IMR-90 (cell line): Measurements from ENCODE around the gene USP36. TPM values are rescaled to one million over a fixed set of nuclear protein-coding genes. Genes with fewer than 3 reads are reported as not detected.

Experiments
- ATAC-seq: fragments of 200-7000 bp; cut with Tn5 transposase; 2 replicates; pipeline ENCODE4 v1.9.1; 2020; ENCODE audit warnings: low read depth, mild to moderate bottlenecking, moderate library complexity
- BruUV-seq: library from RNA; stranded (reverse); fragments of 400-500 nt; replicated peaks from 2 replicates; lab custom pipeline; 2021; lab: Mats Ljungman, UMichigan
- CTCF ChIA-PET: fragments of 300-600 bp; formaldehyde crosslinking; extraction: SDS; loops from one replicate; lab custom pipeline; 2021; ENCODE audit warnings: antibody characterized with exemption; lab: Yijun Ruan, JAX
- POLR2A ChIA-PET: fragments of 300-600 bp; sonication (Branson Sonifier 250); formaldehyde crosslinking; loops from one replicate; lab custom pipeline; 2022; ENCODE audit warnings: antibody characterized with exemption; ENCODE audit not compliant: unreplicated experiment; lab: Charles Lee
- DNase-seq: peaks from one replicate; pipeline ENCODE4 v3.0.0; 2013
- H2AFZ ChIP-seq: replicated peaks from 2 replicates; pipeline ENCODE3; 2013; ENCODE audit warnings: low read length, mild to moderate bottlenecking; ENCODE audit not compliant: poor library complexity
- H2AK5ac ChIP-seq: 2 replicates; pipeline ENCODE4 v1.6.1; 2013; ENCODE audit warnings: low read depth, low read length, inconsistent platforms
- H2AK9ac ChIP-seq: replicated peaks from 2 replicates; pipeline ENCODE3; 2013; ENCODE audit warnings: mild to moderate bottlenecking, low read depth, low read length, moderate library complexity; ENCODE audit not compliant: poor library complexity
- H2BK120ac ChIP-seq: 2 replicates; pipeline ENCODE4 v1.6.1; 2013; ENCODE audit warnings: low read depth, low read length, inconsistent platforms
- H2BK15ac ChIP-seq: 3 replicates; pipeline ENCODE4 v1.6.1; 2013; ENCODE audit warnings: low read depth, low read length, inconsistent platforms
- H2BK20ac ChIP-seq: 2 replicates; pipeline ENCODE4 v1.6.1; 2013; ENCODE audit warnings: low read depth, mild to moderate bottlenecking, inconsistent platforms, low read length, moderate library complexity
- H2BK5ac ChIP-seq: 2 replicates; pipeline ENCODE4 v1.6.1; 2013; ENCODE audit warnings: mild to moderate bottlenecking, low read depth, low read length, inconsistent platforms; ENCODE audit not compliant: poor library complexity, severe bottlenecking
- H3K14ac ChIP-seq: replicated peaks from 2 replicates; pipeline ENCODE4 v1.6.1; 2013; ENCODE audit warnings: low read depth, low read length, inconsistent platforms
- H3K18ac ChIP-seq: 2 replicates; pipeline ENCODE4 v1.6.1; 2013; ENCODE audit warnings: low read depth, low read length, control low read depth
- H3K23ac ChIP-seq: 2 replicates; pipeline ENCODE4 v1.6.1; 2013; ENCODE audit warnings: low read depth, low read length, inconsistent platforms
- H3K27ac ChIP-seq: 2 replicates; pipeline ENCODE4 v1.5.1; 2013; ENCODE audit warnings: mild to moderate bottlenecking, control low read depth, low read length; ENCODE audit not compliant: insufficient read depth
- H3K27me3 ChIP-seq: 2 replicates; pipeline ENCODE4 v1.6.1; 2013; ENCODE audit warnings: low read length; ENCODE audit not compliant: control insufficient read depth, insufficient read depth
- H3K36me3 ChIP-seq: 2 replicates; pipeline ENCODE4 v1.6.1; 2013; ENCODE audit warnings: low read length, mixed read lengths; ENCODE audit not compliant: control insufficient read depth, insufficient read depth
- H3K4ac ChIP-seq: 2 replicates; pipeline ENCODE4 v1.6.1; 2013; ENCODE audit warnings: low read depth, low read length, inconsistent platforms
- H3K4me1 ChIP-seq: 2 replicates; pipeline ENCODE4 v1.6.1; 2013; ENCODE audit warnings: low read length, mixed read lengths; ENCODE audit not compliant: control insufficient read depth, insufficient read depth
- H3K4me2 ChIP-seq: 2 replicates; pipeline ENCODE4 v1.6.1; 2013; ENCODE audit warnings: low read depth, mild to moderate bottlenecking, control low read depth, low read length, moderate library complexity
- H3K4me3 ChIP-seq: 2 replicates; pipeline ENCODE4 v1.5.1; 2013; ENCODE audit warnings: low read depth, mild to moderate bottlenecking, control low read depth, low read length, moderate library complexity; ENCODE audit not compliant: insufficient read depth
- H3K56ac ChIP-seq: 2 replicates; pipeline ENCODE4 v1.6.1; 2013; ENCODE audit warnings: low read length, inconsistent platforms; ENCODE audit not compliant: insufficient read depth; ENCODE audit errors: extremely low read depth
- H3K79me1 ChIP-seq, 2 experiments: 2 replicates each; pipeline ENCODE4 v1.6.1; 2013; ENCODE audit warnings: low read length in 2 of 2, inconsistent platforms in 1 of 2, low read depth in 1 of 2
- H3K9ac ChIP-seq: 2 replicates; pipeline ENCODE4 v1.6.1; 2013; ENCODE audit warnings: low read depth, low read length, control low read depth
- H3K9me1 ChIP-seq: 2 replicates; pipeline ENCODE4 v1.6.1; 2013; ENCODE audit warnings: low read length, inconsistent platforms; ENCODE audit not compliant: insufficient read depth
- H3K9me3 ChIP-seq: 2 replicates; pipeline ENCODE4 v1.6.1; 2013; ENCODE audit warnings: low read length; ENCODE audit not compliant: control insufficient read depth, insufficient read depth
- H4K20me1 ChIP-seq: 2 replicates; pipeline ENCODE4 v1.6.1; 2013; ENCODE audit warnings: low read length, inconsistent platforms; ENCODE audit not compliant: insufficient read depth
- H4K5ac ChIP-seq: 2 replicates; pipeline ENCODE4 v1.6.1; 2013; ENCODE audit warnings: mild to moderate bottlenecking, low read depth, low read length, control low read depth
- H4K8ac ChIP-seq, 2 experiments: 2 replicates each; pipeline ENCODE4 v1.6.1; 2013; ENCODE audit warnings: low read depth in 2 of 2, low read length in 2 of 2, control low read depth in 1 of 2, inconsistent platforms in 1 of 2
- H4K91ac ChIP-seq: 2 replicates; pipeline ENCODE4 v1.6.1; 2013; ENCODE audit warnings: low read depth, low read length, inconsistent platforms; ENCODE audit not compliant: insufficient read depth
- BHLHE40 ChIP-seq: fragments of 150-350 bp; IDR thresholded peaks from 2 replicates; pipeline ENCODE4 v1.6.1; 2016; ENCODE audit warnings: mild to moderate bottlenecking, low read depth, low read length
- CEBPB ChIP-seq: IDR thresholded peaks from 2 replicates; pipeline ENCODE4 v1.6.1; 2012; ENCODE audit warnings: low read depth, low read length, improper control_type of control experiment
- FOS ChIP-seq: fragments of 150-350 bp; IDR thresholded peaks from 2 replicates; pipeline ENCODE4 v1.6.1; 2016; ENCODE audit warnings: low read depth, low read length
- MAFK ChIP-seq: IDR thresholded peaks from 2 replicates; pipeline ENCODE4 v1.6.1; 2012; ENCODE audit warnings: low read depth, low read length, improper control_type of control experiment
- MAZ ChIP-seq: IDR thresholded peaks from 2 replicates; pipeline ENCODE4 v1.6.1; 2012; ENCODE audit warnings: low read depth, mild to moderate bottlenecking, low read length, improper control_type of control experiment, moderate library complexity, borderline replicate concordance
- MXI1 ChIP-seq: IDR thresholded peaks from 2 replicates; pipeline ENCODE4 v1.6.1; 2012; ENCODE audit warnings: low read depth, mild to moderate bottlenecking, low read length, moderate library complexity, borderline replicate concordance
- SMC3 ChIP-seq: fragments of 150-350 bp; IDR thresholded peaks from 2 replicates; pipeline ENCODE4 v1.6.1; 2016; ENCODE audit warnings: low read depth, mild to moderate bottlenecking, antibody characterized with exemption, low read length, moderate library complexity
- WGBS, 2 experiments: methylation state at CpG; one replicate each; pipeline versions ENCODE4 v1.1.5 to v1.1.7; 2013; ENCODE audit warnings: missing lambda C conversion rate in 2 of 2; ENCODE audit not compliant: insufficient read length in 1 of 2; ENCODE audit errors: extremely low coverage in 2 of 2; 5-methylcytosine and 5-hydroxymethylcytosine counted together
- dilution Hi-C: fragments of 300-500 bp; cut with HindIII; formaldehyde crosslinking; loops from one replicate; pipeline ENCODE4 v1.14.3; 2018; ENCODE audit warnings: low sequenced_read_pairs; ENCODE audit not compliant: unreplicated experiment
- in situ Hi-C: fragments of 300-500 bp; cut with MboI; formaldehyde crosslinking; loops from 3 replicates; pipeline ENCODE4 v1.14.3; 2019; ENCODE audit warnings: low sequenced_read_pairs, inconsistent platforms, mixed read lengths
- intact Hi-C: fragments of 100-400 bp; cut with micrococcal nuclease; formaldehyde crosslinking; loops from 2 replicates; pipeline ENCODE4 v1.10.0; 2022
- polyA plus RNA-seq, 3 experiments: library from polyadenylated mRNA; depleted of rRNA; stranded (reverse); fragments of >200 nt; gene quantifications; 2 replicates each; pipeline ENCODE4 v1.2.3, GENCODE V29; 2012; ENCODE audit warnings: low replicate concordance in 1 of 3
- total RNA-seq: library from RNA; depleted of rRNA; stranded (reverse); fragments of >200 nt; gene quantifications from 2 replicates; pipeline ENCODE4 v1.2.3, GENCODE V29; 2012
- TF ChIP-seq, protein P1 (sequence below): conservative IDR thresholded peaks from 2 replicates; pipeline ENCODE4 v1.5.1; 2012; ENCODE audit warnings: mild to moderate bottlenecking, low read depth, low read length, improper control_type of control experiment
- TF ChIP-seq, protein P2 (sequence below): fragments of 150-350 bp; IDR thresholded peaks from 2 replicates; pipeline ENCODE4 v1.6.1; 2017; ENCODE audit warnings: mild to moderate bottlenecking, antibody characterized with exemption, low read length, low read depth

Gene USP36
- total and polyA plus RNA-seq, 2 of the 4 experiments (the other 2 are of a cell fraction): 30.6 to 38.3 TPM

GRCh38 chr17:78748048-78748729 lies 92.4 kb downstream of the USP36 start:
- Histone ChIP-seq H2BK5ac (no peak overlapping the region), H3K27me3 (no peaks in the 10 kb centered on the region), H4K20me1 (peaks cover 32% of the 10 kb centered on the region), H2BK20ac (no peak overlapping the region), H3K4me1 (peaks cover 9% of the 10 kb centered on the region), H3K23ac (no peak overlapping the region), H3K79me1 (peaks cover 44 to 69% of the 10 kb centered on the region in 2 experiments), H3K14ac (no peak overlapping the region), H2BK15ac (no peak overlapping the region), H3K56ac (no peak overlapping the region), H4K8ac (no peak overlapping the region), H2AK9ac (no peak overlapping the region), H3K4me3 (no peak overlapping the region), H4K91ac (no peak overlapping the region), H3K4me2 (no peak overlapping the region), H2BK120ac (no peak overlapping the region), H3K27ac (no peak overlapping the region), H3K4ac (no peak overlapping the region), H2AFZ (no peak overlapping the region), H3K18ac (no peak overlapping the region), H3K9me3 (no peaks in the 10 kb centered on the region), H3K36me3 (no peaks in the 10 kb centered on the region), H2AK5ac (no peak overlapping the region), H4K5ac (no peak overlapping the region), H3K9ac (no peak overlapping the region), H3K9me1 (peaks cover 4% of the 10 kb centered on the region)
- ATAC-seq: no peak
- no peak for DNase-seq
- dilution Hi-C loops: no loop called here
- intact Hi-C loops: no loop called here
- TF ChIP-seq SMC3 (no peak), CEBPB (no peak), BHLHE40 (no peak), MAFK (no peak), MXI1 (no peak), MAZ (no peak), FOS (no peak)
- TF ChIP-seq, protein P1, sequence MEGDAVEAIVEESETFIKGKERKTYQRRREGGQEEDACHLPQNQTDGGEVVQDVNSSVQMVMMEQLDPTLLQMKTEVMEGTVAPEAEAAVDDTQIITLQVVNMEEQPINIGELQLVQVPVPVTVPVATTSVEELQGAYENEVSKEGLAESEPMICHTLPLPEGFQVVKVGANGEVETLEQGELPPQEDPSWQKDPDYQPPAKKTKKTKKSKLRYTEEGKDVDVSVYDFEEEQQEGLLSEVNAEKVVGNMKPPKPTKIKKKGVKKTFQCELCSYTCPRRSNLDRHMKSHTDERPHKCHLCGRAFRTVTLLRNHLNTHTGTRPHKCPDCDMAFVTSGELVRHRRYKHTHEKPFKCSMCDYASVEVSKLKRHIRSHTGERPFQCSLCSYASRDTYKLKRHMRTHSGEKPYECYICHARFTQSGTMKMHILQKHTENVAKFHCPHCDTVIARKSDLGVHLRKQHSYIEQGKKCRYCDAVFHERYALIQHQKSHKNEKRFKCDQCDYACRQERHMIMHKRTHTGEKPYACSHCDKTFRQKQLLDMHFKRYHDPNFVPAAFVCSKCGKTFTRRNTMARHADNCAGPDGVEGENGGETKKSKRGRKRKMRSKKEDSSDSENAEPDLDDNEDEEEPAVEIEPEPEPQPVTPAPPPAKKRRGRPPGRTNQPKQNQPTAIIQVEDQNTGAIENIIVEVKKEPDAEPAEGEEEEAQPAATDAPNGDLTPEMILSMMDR: no peak
- TF ChIP-seq, protein P2, sequence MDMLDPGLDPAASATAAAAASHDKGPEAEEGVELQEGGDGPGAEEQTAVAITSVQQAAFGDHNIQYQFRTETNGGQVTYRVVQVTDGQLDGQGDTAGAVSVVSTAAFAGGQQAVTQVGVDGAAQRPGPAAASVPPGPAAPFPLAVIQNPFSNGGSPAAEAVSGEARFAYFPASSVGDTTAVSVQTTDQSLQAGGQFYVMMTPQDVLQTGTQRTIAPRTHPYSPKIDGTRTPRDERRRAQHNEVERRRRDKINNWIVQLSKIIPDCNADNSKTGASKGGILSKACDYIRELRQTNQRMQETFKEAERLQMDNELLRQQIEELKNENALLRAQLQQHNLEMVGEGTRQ: no peak
- BruUV-seq: no TSS peak
- in situ Hi-C loops: no loop called here
- ChIA-PET CTCF (no interaction called here), POLR2A (no interaction called here)
- WGBS, 2 experiments: no CpG with 5 or more reads among the region's 6 CpGs
